ENCODE data around the gene PTPN9.
"Not testable (repeated sequence)": the region's sequence is repeated elsewhere in the genome, so short reads cannot be mapped to it uniquely, and the experiment has no call there.

PTPN9 gene

DNA sequence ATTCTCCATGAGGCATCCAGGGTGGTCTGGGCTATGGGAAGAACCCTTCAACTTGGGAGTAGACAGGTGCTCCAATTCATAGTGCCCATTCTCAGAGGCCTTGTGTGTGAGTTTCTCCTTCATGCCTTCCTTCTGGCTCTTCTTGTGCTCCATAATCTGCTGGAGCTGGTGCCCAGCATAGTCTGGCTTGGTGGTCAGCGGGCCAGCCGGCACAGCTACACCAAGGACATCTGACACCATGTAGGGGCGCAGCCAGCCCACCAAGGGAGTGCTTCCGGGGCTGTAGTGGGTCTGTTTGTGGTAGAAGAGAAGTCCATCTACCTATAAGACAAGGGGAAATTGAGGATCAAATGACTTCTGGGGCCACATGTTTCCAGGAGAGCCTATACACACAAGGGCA, 19.2 kb upstream of the PTPN9 start:
- H3K4me3 ChIP-seq (ENCODE audit: extremely low read depth, insufficient read depth, low read length, poor library complexity, severe bottlenecking): no peak overlapping the region
- no peaks in the 10 kb centered on the region for H3K4me1 ChIP-seq (ENCODE audit: control insufficient read depth, insufficient read depth, low read length, poor library complexity, severe bottlenecking)
- WGBS, 2 experiments (ENCODE audit: insufficient coverage in 2 of 2): 100% methylated on average over 1 to 3 of the region's 4 CpGs
- H3K27ac ChIP-seq (ENCODE audit: low read depth, low read length, severe bottlenecking): no peak overlapping the region
- peaks cover 47% of the 10 kb centered on the region for H3K36me3 ChIP-seq (ENCODE audit: control insufficient read depth, insufficient read depth, low read length)
- H3K9me3 ChIP-seq (ENCODE audit: control insufficient read depth, low read length): no peaks in the 10 kb centered on the region

GRCh38 chr15:75597667-75598341, 18.7 kb upstream of the PTPN9 start:
- Histone ChIP-seq H3K9me3 (ENCODE audit: control insufficient read depth, low read length) (no peaks in the 10 kb centered on the region), H3K4me3 (ENCODE audit: extremely low read depth, insufficient read depth, low read length, poor library complexity, severe bottlenecking) (no peak overlapping the region), H3K36me3 (ENCODE audit: control insufficient read depth, insufficient read depth, low read length) (peaks cover 47% of the 10 kb centered on the region), H3K4me1 (ENCODE audit: control insufficient read depth, insufficient read depth, low read length, poor library complexity, severe bottlenecking) (no peaks in the 10 kb centered on the region), H3K27ac (ENCODE audit: low read depth, low read length, severe bottlenecking) (no peak overlapping the region)
- WGBS, 2 experiments (ENCODE audit: insufficient coverage in 2 of 2): 60 to 85% methylated on average over 2 to 3 of the region's 3 CpGs

DNA sequence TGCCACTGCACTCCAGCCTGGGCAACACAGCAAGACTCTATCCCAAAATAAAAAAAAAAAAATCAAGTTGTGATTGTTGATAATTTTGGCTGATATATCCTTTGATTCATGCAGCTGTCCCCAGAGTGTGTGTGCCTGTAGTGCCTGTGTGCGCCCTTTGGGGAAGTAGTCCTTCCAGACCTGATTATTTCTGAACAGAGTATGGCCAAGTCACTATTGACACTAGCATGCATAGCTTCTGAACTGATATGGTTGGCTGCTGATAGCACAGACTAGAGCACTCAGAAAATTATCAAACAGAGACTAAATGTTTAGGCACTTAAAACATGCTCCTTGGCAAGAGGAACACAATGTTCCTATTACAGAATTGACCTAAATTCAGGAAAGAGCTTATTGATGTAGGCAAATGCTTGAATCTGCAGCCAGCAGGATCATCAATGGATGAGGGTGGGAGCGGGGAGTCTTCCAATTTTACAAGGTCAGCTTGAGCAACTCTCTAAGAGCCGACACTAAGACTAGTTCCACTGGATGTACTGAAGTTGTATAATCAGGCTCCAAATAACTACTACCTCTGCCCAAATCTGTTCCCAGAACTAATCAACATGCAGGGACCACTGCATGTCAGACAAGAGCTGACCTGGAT, 17.7 kb upstream of the PTPN9 start:
- Histone ChIP-seq H3K4me1 (ENCODE audit: control insufficient read depth, insufficient read depth, low read length, poor library complexity, severe bottlenecking) (no peaks in the 10 kb centered on the region), H3K36me3 (ENCODE audit: control insufficient read depth, insufficient read depth, low read length) (peaks cover 47% of the 10 kb centered on the region), H3K9me3 (ENCODE audit: control insufficient read depth, low read length) (no peaks in the 10 kb centered on the region), H3K27ac (ENCODE audit: low read depth, low read length, severe bottlenecking) (no peak overlapping the region), H3K4me3 (ENCODE audit: extremely low read depth, insufficient read depth, low read length, poor library complexity, severe bottlenecking) (no peak overlapping the region)
- WGBS, 2 experiments (ENCODE audit: insufficient coverage in 2 of 2): 97 to 100% methylated on average over 2 to 3 of the region's 3 CpGs

DNA sequence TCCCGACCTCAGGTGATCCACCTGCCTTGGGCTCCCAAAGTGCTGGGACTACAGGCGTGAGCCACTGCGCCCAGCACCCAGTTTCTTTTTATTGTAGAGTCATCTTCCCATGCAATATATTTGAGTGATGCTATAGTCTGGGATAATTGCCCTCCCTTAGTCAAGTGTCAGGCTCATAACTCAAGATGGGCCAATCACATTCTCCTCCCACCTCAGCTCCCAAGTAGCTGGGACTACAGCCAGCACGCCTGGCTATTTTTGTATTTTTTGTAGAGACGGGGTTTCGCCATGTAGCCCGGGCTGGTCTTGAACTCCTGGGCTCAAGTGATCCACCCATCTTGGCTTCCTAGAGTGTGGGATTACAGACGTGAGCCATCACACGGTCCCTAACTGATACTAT, 15.2 kb upstream of the PTPN9 start:
- WGBS, 2 experiments (ENCODE audit: insufficient coverage in 2 of 2): 91 to 100% methylated on average over 7 to 8 of the region's 9 CpGs
- Histone ChIP-seq H3K4me1 (ENCODE audit: control insufficient read depth, insufficient read depth, low read length, poor library complexity, severe bottlenecking) (no peaks in the 10 kb centered on the region), H3K9me3 (ENCODE audit: control insufficient read depth, low read length) (no peaks in the 10 kb centered on the region), H3K36me3 (ENCODE audit: control insufficient read depth, insufficient read depth, low read length) (peaks cover 32% of the 10 kb centered on the region), H3K4me3 (ENCODE audit: extremely low read depth, insufficient read depth, low read length, poor library complexity, severe bottlenecking) (no peak overlapping the region), H3K27ac (ENCODE audit: low read depth, low read length, severe bottlenecking) (no peak overlapping the region)

DNA sequence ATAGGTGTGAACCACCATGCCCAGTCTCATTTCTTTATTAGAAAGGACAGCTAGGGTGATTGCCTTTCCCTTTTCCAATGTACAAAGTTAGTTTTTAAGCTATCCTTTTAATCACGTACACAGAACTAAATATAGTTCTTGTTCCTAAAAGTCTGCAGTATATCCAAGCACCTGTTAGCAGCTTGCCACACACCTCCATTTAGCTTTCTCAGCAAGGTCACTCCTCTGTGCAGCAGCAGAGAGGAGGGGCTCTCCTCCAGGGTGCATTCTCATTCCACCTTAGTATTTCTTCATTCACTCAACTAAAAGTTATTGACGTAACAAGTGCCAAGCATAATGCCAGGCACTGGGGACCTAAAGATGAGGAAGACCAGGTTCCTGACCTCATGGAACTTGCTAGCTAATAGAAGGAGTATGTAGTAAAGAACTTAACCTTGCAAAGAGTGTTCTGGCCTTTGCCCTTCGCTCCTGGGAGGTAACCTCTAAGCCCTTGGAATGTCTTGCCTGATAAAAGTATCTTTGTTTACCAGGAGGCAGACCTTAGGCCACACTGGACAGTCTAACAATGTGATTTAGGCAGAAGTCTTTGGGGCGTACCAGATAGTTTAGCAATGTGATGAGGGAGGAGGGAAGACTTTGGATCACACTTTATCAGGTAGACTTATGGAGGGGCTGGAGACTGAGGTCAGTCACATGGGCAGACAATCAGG, 12.7 kb upstream of the PTPN9 start:
- 91 to 100% methylated on average over 3 to 4 of the region's 4 CpGs for WGBS, 2 experiments (ENCODE audit: insufficient coverage in 2 of 2)
- Histone ChIP-seq H3K27ac (ENCODE audit: low read depth, low read length, severe bottlenecking) (no peak overlapping the region), H3K36me3 (ENCODE audit: control insufficient read depth, insufficient read depth, low read length) (peaks cover 14% of the 10 kb centered on the region), H3K4me3 (ENCODE audit: extremely low read depth, insufficient read depth, low read length, poor library complexity, severe bottlenecking) (no peak overlapping the region), H3K9me3 (ENCODE audit: control insufficient read depth, low read length) (no peaks in the 10 kb centered on the region), H3K4me1 (ENCODE audit: control insufficient read depth, insufficient read depth, low read length, poor library complexity, severe bottlenecking) (no peaks in the 10 kb centered on the region)

GRCh38 chr15:75590239-75590638, 11.1 kb upstream of the PTPN9 start:
- H3K9me3 ChIP-seq (ENCODE audit: control insufficient read depth, low read length): no peaks in the 10 kb centered on the region
- 100% methylated on average over 1 of the region's 2 CpGs; no CpG with 5 or more reads in 1 of the 2 experiments for WGBS, 2 experiments (ENCODE audit: insufficient coverage in 2 of 2)
- no peaks in the 10 kb centered on the region for H3K4me1 ChIP-seq (ENCODE audit: control insufficient read depth, insufficient read depth, low read length, poor library complexity, severe bottlenecking)
- H3K4me3 ChIP-seq (ENCODE audit: extremely low read depth, insufficient read depth, low read length, poor library complexity, severe bottlenecking): no peak overlapping the region
- H3K27ac ChIP-seq (ENCODE audit: low read depth, low read length, severe bottlenecking): no peak overlapping the region
- peaks cover 7% of the 10 kb centered on the region for H3K36me3 ChIP-seq (ENCODE audit: control insufficient read depth, insufficient read depth, low read length)

GRCh38 chr15:75589071-75589470, 10.0 kb upstream of the PTPN9 start:
- H3K36me3 ChIP-seq (ENCODE audit: control insufficient read depth, insufficient read depth, low read length): peaks cover 7% of the 10 kb centered on the region
- H3K4me3 ChIP-seq (ENCODE audit: extremely low read depth, insufficient read depth, low read length, poor library complexity, severe bottlenecking): no peak overlapping the region
- H3K4me1 ChIP-seq (ENCODE audit: control insufficient read depth, insufficient read depth, low read length, poor library complexity, severe bottlenecking): no peaks in the 10 kb centered on the region
- no peak overlapping the region for H3K27ac ChIP-seq (ENCODE audit: low read depth, low read length, severe bottlenecking)
- WGBS, 2 experiments (ENCODE audit: insufficient coverage in 2 of 2): 91 to 92% methylated on average over 5 of the region's 5 CpGs
- H3K9me3 ChIP-seq (ENCODE audit: control insufficient read depth, low read length): no peaks in the 10 kb centered on the region

DNA sequence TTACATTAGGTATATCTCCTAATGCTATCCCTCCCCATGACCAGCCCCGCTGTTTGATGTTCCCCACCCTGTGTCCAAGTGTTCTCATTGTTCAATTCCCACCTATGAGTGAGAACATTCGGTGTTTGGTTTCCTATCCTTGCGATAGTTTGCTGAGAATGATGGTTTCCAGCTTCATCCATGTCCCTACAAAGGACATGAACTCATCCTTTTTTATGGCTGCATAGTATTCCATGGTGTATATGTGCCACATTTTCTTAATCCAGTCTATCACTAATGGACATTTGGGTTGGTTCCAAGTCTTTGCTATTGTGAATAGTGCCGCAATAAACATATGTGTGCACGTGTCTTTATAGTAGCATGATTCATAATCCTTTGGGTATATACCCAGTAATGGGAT, 7.3 kb upstream of the PTPN9 start:
- not testable (repeated sequence) for H3K27ac ChIP-seq (ENCODE audit: low read depth, low read length, severe bottlenecking); H3K4me1 ChIP-seq (ENCODE audit: control insufficient read depth, insufficient read depth, low read length, poor library complexity, severe bottlenecking); H3K4me3 ChIP-seq (ENCODE audit: extremely low read depth, insufficient read depth, low read length, poor library complexity, severe bottlenecking); H3K9me3 ChIP-seq (ENCODE audit: control insufficient read depth, low read length); H3K36me3 ChIP-seq (ENCODE audit: control insufficient read depth, insufficient read depth, low read length)
- WGBS, 2 experiments (ENCODE audit: insufficient coverage in 2 of 2): 83 to 90% methylated on average over 1 of the region's 5 CpGs

DNA sequence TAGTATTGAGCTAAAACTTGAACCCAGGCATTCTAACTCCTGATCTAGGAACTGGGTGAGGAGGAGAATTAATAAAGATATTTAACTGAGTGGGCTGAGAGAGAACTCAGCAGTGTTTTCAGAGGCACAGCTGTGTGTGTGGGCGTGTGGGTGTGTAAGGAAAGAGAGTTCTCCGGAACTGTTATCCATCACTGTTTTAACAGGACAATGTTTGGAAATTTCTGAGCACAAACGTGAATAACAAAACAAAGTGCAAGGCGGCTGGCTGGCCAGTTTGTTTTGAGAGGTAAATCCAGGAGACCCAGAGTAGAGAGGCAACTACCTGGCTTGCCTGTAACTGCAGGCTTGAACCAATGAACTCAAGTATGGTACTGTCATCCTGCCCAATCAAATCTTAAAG, 5.0 kb upstream of the PTPN9 start:
- Histone ChIP-seq H3K9me3 (ENCODE audit: control insufficient read depth, low read length) (no peaks in the 10 kb centered on the region), H3K36me3 (ENCODE audit: control insufficient read depth, insufficient read depth, low read length) (peaks cover 4% of the 10 kb centered on the region), H3K4me1 (ENCODE audit: control insufficient read depth, insufficient read depth, low read length, poor library complexity, severe bottlenecking) (no peaks in the 10 kb centered on the region), H3K27ac (ENCODE audit: low read depth, low read length, severe bottlenecking) (no peak overlapping the region), H3K4me3 (ENCODE audit: extremely low read depth, insufficient read depth, low read length, poor library complexity, severe bottlenecking) (no peak overlapping the region)
- WGBS, 2 experiments (ENCODE audit: insufficient coverage in 2 of 2): 77 to 86% methylated on average over 4 of the region's 4 CpGs

DNA sequence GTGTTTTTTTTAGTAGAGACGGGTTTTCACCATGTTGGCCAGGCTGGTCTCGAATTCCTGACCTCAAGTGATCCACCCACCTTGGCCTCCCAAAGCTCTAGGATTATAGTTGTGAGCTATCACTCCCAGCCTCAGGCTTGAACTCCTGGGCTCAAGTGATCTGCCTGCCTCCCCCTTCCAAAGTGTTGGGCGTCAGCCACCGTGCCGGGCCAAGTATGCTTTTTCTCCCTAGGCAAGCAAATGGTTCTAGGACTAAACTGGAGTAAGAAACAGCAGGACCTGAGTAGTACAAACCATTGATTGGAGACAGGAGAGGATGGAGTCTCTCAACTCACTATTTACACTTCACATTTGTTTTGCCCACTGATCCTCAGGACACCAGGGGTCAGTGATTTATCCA, 4.6 kb upstream of the PTPN9 start:
- Histone ChIP-seq H3K4me3 (ENCODE audit: extremely low read depth, insufficient read depth, low read length, poor library complexity, severe bottlenecking) (no peak overlapping the region), H3K27ac (ENCODE audit: low read depth, low read length, severe bottlenecking) (no peak overlapping the region), H3K9me3 (ENCODE audit: control insufficient read depth, low read length) (no peaks in the 10 kb centered on the region), H3K36me3 (ENCODE audit: control insufficient read depth, insufficient read depth, low read length) (peaks cover 4% of the 10 kb centered on the region), H3K4me1 (ENCODE audit: control insufficient read depth, insufficient read depth, low read length, poor library complexity, severe bottlenecking) (no peaks in the 10 kb centered on the region)
- WGBS, 2 experiments (ENCODE audit: insufficient coverage in 2 of 2): 90 to 93% methylated on average over 2 to 3 of the region's 5 CpGs

GRCh38 chr15:75582943-75583342, 3.8 kb upstream of the PTPN9 start:
- H3K27ac ChIP-seq (ENCODE audit: low read depth, low read length, severe bottlenecking); H3K4me3 ChIP-seq (ENCODE audit: extremely low read depth, insufficient read depth, low read length, poor library complexity, severe bottlenecking); H3K9me3 ChIP-seq (ENCODE audit: control insufficient read depth, low read length); H3K36me3 ChIP-seq (ENCODE audit: control insufficient read depth, insufficient read depth, low read length); H3K4me1 ChIP-seq (ENCODE audit: control insufficient read depth, insufficient read depth, low read length, poor library complexity, severe bottlenecking): not testable (repeated sequence)
- WGBS, 2 experiments (ENCODE audit: insufficient coverage in 2 of 2): 94 to 100% methylated on average over 2 to 5 of the region's 5 CpGs
